ENCODE results near the gene FGG.

Gene FGG

GRCh38 chr4:154620111-154620510, 7.7 kb upstream of the FGG start:
- no peak for TF ChIP-seq POLR2AphosphoS5 (IDR thresholded peaks at IDR 0.05; ENCODE audit: low read depth, low read length)

DNA sequence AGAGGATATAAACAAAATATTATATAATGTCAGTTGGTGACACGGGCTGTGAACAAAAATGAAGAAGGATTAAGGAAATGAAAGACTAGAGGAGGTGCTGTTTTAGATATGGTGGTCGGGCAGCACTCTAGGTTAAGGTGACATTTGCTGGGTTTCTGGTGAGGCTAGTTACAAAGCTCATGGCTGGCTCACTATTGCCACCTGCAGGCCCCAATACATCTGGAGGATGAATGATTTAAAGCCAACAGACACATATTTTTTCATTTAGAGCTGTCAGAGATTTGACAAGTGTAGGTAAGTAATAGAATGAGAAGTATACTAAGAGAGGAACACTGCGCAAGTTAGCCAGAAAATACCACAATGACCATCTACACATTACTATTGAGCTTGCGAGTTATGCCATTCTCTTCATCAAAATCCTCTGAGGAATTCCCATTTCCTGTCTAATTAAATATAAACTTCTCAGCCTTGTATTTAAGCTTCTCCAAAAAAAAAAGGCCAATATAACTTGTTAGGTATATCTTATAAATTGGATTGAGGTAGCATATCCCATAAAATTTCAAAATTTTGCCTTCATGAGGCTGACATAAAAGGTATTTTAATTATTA, 6.4 kb upstream of the FGG start:
- TF ChIP-seq REST (IDR thresholded peaks at IDR 0.05; ENCODE audit: insufficient read depth in 1 of 2, low read depth in 2 of 2, low read length in 2 of 2) (no peak), TAF1 (IDR thresholded peaks at IDR 0.05; ENCODE audit: borderline replicate concordance, insufficient read depth, low read length) (no peak), SIN3A (IDR thresholded peaks at IDR 0.05; ENCODE audit: borderline replicate concordance, insufficient read depth, low read length) (no peak), FOXP2 (optimal IDR thresholded peaks at IDR 0.05; ENCODE audit: borderline replicate concordance, extremely low read depth, extremely low read length, insufficient read depth) (no peak), POLR2AphosphoS5 (IDR thresholded peaks at IDR 0.05; ENCODE audit: low read depth, low read length) (no peak)

GRCh38 chr4:154617820-154618317, 5.4 kb upstream of the FGG start:
- TF ChIP-seq FOXP2 (optimal IDR thresholded peaks at IDR 0.05; ENCODE audit: borderline replicate concordance, extremely low read depth, extremely low read length, insufficient read depth) = no peak
- no peak for TF ChIP-seq TAF1 (IDR thresholded peaks at IDR 0.05; ENCODE audit: borderline replicate concordance, insufficient read depth, low read length)
- TF ChIP-seq REST (IDR thresholded peaks at IDR 0.05; ENCODE audit: insufficient read depth in 1 of 2, low read depth in 2 of 2, low read length in 2 of 2) = no peak
- no peak for TF ChIP-seq SIN3A (IDR thresholded peaks at IDR 0.05; ENCODE audit: borderline replicate concordance, insufficient read depth, low read length)

GRCh38 chr4:154616731-154617130, 4.3 kb upstream of the FGG start:
- TF ChIP-seq POLR2AphosphoS5 (IDR thresholded peaks at IDR 0.05; ENCODE audit: low read depth, low read length) = no peak
- TF ChIP-seq FOXP2 (optimal IDR thresholded peaks at IDR 0.05; ENCODE audit: borderline replicate concordance, extremely low read depth, extremely low read length, insufficient read depth) = no peak
- TF ChIP-seq SIN3A (IDR thresholded peaks at IDR 0.05; ENCODE audit: borderline replicate concordance, insufficient read depth, low read length) = no peak
- no peak for TF ChIP-seq TAF1 (IDR thresholded peaks at IDR 0.05; ENCODE audit: borderline replicate concordance, insufficient read depth, low read length)
- TF ChIP-seq REST (IDR thresholded peaks at IDR 0.05; ENCODE audit: insufficient read depth in 1 of 2, low read depth in 2 of 2, low read length in 2 of 2) = no peak

DNA sequence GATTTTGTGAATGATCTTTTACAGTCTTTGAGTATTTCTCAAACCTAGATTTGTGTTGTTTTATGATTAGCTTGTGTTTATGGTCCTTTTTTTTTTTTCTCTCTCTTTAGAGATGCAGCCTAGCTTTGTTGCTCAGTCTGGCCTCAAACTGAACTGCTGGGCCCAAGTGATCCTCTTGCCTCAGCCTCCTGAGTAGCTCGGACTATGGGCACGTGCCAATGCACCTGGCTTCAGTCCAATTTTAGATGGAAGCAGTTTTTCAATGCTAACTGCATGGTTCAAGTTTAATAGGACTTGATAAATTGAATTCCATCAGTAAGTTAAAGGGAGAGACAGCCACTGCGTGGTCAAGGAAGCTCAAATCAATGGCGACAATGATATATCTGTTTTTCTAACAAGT, 3.8 kb upstream of the FGG start:
- no peak for TF ChIP-seq REST (IDR thresholded peaks at IDR 0.05; ENCODE audit: insufficient read depth in 1 of 2, low read depth in 2 of 2, low read length in 2 of 2)
- no peak for TF ChIP-seq POLR2AphosphoS5 (IDR thresholded peaks at IDR 0.05; ENCODE audit: low read depth, low read length)
